Stomach (tissue), 4 donors: ENCODE measurements around the gene ITGA5.

ENCODE experiments used
- CTCF ChIP-seq, 7 experiments: fragments of 450-650 bp in 4 of 7; fragments of 200-600 bp in 3 of 7; sonication (generic) in 3 of 7; IDR thresholded peaks; one replicate each; pipeline ENCODE4 v1.5.1; 2016 to 2019; ENCODE audit warnings: antibody characterized with exemption in 7 of 7, control low read depth in 2 of 7, mild to moderate bottlenecking in 1 of 7
- EP300 ChIP-seq: sonication (generic); formaldehyde crosslinking; IDR thresholded peaks from one replicate; pipeline ENCODE4 v1.6.1; 2017; ENCODE audit warnings: antibody characterized with exemption
- POLR2A ChIP-seq, 4 donors: fragments of 450-650 bp; IDR thresholded peaks; one replicate each; pipeline ENCODE4 v1.6.1; 2016; ENCODE audit warnings: antibody characterized with exemption in 4 of 4, control low read depth in 2 of 4, mild to moderate bottlenecking in 1 of 4, moderate library complexity in 1 of 4
- POLR2AphosphoS5 ChIP-seq, 3 donors: sonication (generic); formaldehyde crosslinking; IDR thresholded peaks; one replicate each; pipeline ENCODE4 v1.6.1; 2016; ENCODE audit warnings: antibody characterized with exemption in 3 of 3

DNA sequence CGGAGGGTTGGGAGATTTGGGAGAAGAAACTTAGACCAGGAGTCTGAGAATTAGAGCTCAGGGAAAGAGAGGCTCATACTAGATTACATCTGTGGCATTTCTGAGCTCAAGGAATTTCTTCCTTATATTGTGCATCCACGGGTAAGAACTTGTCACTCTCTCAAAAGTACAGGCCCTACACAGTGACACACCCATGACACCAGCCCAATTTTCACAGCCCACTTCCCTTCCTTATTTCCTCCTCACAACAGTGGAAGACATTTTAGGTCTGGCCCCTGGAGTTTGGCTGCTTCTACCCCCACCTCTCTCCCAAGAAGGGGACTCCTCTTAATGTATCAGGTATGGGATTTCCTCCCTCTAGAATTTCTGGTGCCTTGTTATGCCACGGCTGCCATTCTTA, 25.3 kb downstream of the ITGA5 start:
- TF ChIP-seq CTCF (IDR thresholded peaks at IDR 0.05), result no peak
- no peak for TF ChIP-seq POLR2AphosphoS5 (IDR thresholded peaks at IDR 0.05)
- TF ChIP-seq POLR2A (IDR thresholded peaks at IDR 0.05), result no peak
- TF ChIP-seq EP300, result no peak
